ENCODE data around the gene COPS6.
"Not testable (repeated sequence)": the region's sequence is repeated elsewhere in the genome, so short reads cannot be mapped to it uniquely, and the experiment has no call there.

The COPS6 gene

DNA sequence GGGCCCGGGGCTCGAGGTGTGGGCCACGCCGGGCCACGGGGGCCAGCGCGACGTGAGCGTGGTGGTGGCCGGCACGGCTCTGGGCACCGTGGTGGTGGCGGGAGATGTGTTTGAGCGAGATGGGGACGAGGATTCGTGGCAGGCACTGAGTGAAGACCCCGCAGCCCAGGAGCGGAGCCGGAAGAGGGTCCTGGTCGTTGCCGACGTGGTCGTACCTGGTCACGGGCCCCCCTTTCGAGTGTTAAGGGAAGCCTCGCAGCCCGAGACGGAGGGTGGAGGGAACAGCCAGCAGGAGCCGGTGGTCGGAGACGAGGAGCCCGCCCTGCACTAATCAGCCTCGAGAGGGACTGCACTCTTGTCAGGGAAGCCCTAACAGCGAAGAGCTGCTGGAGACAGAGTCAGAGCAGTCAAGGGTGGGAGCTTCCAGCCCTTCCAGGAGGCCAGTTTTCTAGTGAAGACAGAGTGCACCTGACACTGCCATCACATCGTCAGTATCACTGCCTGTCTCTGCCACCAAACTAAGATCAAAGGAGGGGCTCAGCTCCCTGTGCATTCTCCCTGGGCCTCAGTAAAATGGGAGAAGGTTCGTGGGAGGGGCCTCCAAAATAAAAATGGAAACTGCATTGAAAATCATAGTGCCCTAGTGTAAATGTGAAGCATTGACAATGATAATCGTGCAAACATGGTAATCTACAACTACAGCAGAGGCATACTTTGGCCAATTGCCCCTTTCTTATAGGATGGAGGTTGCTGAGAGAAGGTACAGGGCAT lies 39.3 kb downstream of the COPS6 start:
- peak in 1 of 4 experiments; percentile 18 for DNase-seq

DNA sequence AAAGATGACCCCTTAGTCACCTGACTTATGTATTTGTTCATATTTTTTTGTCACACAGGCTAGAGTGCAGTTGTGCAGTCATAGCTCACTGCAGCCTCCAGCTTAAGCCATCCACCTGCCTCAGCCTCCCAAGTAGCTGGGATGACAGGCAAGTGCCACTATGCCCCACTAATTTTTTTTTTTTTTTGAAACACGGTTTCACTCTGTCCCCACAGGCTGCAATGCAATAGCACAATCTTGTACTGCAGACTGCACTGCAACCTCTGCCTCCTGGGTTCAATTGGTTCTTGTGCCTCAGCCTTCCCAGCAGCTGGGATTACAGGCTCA lies 39.8 kb downstream of the COPS6 start:
- no peak for DNase-seq

DNA sequence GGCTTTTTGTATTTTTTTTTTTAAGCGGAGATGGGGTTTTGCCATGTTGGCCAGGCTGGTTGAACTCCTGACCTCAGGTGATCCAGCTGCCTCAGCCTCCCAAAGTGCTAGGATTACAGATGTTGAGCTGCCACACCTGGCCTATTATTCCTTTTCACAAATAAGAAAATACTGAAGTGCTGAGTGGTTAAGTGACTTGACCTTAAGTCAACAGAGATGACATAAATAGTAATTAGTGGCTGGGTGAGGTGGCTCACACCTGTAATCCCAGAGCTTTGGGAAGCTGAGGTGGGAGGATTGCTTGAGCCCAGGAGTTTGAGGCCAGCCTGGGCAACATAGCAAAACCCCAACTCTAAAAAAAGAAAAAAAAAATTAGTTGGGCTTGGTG lies 41.4 kb downstream of the COPS6 start:
- DNase-seq, result not testable (repeated sequence)

DNA sequence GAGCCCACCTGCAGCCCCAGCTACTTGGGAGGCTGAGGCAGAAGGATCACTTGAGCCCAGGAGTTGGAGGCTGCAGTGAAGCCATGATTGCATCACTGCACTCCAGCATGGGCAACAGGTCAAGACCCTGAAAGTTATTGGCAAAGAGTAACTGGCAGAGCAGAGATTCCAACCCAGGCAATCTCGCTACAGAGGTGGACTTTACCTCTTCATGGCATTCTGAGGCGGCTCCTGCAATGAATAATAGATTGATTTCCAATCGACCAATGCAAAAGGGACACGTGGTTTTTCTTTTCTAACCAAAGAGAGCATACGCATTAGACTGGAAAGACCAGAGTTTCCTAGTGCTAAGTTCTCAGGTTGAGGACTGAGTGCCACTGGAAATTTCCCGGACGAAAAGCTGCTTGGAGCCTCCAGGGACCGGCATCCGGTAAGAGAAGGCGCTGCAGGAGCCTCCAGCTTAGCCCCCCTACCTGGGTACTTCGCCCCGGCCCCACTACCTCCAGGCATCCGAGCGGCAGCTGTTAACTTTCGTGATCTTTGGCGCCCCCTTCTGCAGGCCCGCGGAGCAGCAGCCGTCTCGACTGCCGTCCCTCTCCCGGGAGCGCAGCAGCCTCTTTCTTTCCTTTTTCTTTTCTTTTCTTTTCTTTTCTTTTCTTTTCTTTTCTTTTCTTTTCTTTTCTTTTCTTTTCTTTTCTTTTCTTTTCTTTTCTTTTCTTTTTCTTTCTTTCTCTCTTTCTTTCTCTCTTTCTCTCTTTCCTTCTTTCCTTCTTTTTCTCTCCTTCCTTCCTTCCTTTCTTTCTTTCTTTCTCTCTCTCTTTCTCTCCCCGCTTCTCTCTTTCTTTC lies 42.1 kb downstream of the COPS6 start:
- peak; percentile 54 to 88 (median 84) for DNase-seq

DNA sequence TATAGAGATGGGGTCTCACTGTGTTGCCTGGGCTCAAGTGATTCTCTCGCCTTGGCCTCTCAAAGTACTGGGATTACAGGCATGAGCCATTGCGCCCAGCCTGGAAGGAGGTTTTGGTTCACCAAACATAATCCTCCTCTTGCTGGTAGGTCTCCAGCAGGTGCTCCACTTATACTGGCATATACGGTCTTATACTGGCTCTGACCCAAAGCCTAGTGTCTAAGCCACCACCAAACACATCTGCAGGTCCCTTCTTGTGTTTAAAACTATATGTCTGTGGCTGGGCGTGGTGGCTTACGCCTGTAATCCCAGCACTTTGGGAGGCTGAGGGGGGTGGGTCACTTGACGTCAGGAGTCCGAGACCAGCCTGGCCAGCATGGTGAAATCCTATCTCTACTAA lies 43.4 kb downstream of the COPS6 start:
- no peak for DNase-seq

DNA sequence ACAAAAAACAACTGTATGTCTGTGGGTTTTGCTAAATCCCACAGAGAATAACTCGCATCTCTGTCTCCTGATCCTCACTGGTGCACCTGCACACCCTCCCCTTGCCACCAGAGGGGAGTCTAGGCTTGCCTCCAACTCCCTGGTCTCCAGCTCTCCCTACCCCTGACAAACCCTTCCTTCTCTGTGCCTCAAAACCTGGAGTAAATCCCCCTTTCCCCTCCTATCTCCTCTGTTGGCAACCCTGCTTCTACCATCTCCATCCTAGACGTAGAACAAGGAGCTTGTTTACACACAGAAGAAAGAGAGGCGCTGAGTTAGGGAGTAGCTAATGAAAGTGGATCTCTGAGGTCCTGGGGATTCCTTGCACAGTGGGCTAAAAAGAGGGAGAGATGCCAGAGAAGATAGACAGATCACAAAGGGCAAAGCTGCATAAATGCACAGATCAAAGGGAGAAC lies 44.0 kb downstream of the COPS6 start:
- peak in 2 of 4 experiments; percentile 38 to 51 for DNase-seq

DNA sequence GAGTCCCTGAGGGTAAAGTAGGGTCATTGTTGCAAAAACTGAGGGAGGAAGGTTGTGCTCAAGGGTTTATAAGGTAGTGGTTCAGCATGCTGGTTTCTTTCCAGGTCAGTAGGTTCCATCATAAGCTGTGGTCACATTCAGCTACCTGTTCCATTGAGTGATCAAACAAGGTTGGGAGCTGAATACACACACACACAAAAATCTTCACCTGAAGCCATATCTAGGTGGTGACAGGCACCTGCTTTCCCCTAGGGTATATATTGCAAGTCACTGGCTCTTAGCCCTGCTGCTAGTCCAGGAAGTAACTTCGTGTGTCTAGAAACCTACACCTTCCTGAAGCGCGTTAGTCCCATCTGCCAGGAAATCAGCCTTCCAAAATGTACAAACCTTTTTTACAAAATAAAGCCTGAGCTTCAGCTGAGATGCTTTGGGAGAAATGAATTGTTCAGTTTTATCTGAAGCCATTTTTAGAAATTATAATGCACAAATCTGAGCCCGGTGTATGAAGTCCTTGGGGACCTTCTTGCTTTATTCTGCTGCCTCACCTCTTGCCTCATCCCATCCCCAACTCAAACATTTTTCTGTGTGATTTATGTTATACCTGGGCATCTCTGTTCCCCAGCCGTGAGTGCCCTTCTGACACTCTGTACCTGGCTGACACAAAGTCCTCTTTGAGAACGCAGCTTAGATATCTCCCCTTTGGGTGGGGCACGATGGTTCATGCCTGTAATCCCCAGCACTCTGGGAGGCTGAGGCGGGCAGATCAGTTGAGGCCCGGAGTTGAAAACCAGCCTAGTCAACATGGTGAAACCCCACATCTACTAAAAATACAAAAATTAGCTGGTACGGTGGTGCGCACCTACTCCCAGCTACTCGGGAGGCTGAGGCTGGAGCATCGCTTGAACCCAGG lies 49.3 kb downstream of the COPS6 start:
- no peak for DNase-seq

DNA sequence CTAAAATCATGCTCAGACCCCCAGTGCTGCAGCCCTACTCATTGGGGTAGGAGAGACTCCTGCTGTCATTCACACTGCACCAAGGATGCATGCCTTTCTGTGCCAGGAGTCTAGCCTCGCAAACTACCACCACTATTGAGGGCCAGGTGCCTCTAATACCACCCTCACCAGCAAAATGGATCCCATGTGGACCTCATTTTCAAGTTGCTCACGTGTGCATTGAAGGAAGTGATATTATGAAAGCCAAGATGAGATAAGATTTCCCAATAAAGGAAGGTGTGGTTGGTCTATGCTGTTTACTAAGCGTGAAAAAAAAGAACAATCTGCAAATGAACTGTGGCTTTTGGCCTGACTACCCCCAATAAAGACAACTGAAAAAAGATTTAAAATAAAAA lies 52.8 kb downstream of the COPS6 start:
- DNase-seq, result no peak

Data from activated naive CD4-positive, alpha-beta T cell (primary cell).